GM12801 (cell line): Measurements from ENCODE around the gene DNAJA1.

Source experiments
- CTCF ChIP-seq: IDR thresholded peaks from one replicate; pipeline ENCODE4 v1.5.1; 2011; ENCODE audit warnings: control low read depth; ENCODE audit not compliant: insufficient read length; ENCODE audit errors: extremely low read depth

Gene DNAJA1

GRCh38 chr9:33046061-33046460 lies 21.0 kb downstream of the DNAJA1 start:
- TF ChIP-seq CTCF, result no peak

- no peak for TF ChIP-seq CTCF
Observed at GRCh38 chr9:33048054-33048465, 23.0 kb downstream of the DNAJA1 start.

GRCh38 chr9:33049680-33050361 lies 24.7 kb downstream of the DNAJA1 start:
- no peak for TF ChIP-seq CTCF

- TF ChIP-seq CTCF, result no peak
Observed at GRCh38 chr9:33051144-33051543, 26.1 kb downstream of the DNAJA1 start.

- TF ChIP-seq CTCF, result no peak
Observed at GRCh38 chr9:33065157-33066076, 40.3 kb downstream of the DNAJA1 start.

- no peak for TF ChIP-seq CTCF
Observed at GRCh38 chr9:33068991-33069390, 43.9 kb downstream of the DNAJA1 start.
